Small intestine (tissue), 7 donors: ENCODE results near the gene LMNTD2. TPM values are rescaled to one million over a fixed set of nuclear protein-coding genes. Genes with fewer than 3 reads are reported as not detected.
A peak's percentile ranks its signal among the peaks of the same experiment; 100 is the strongest.
"Not testable (repeated sequence)": the region's sequence is repeated elsewhere in the genome, so short reads cannot be mapped to it uniquely, and the experiment has no call there.

Experiments used
- DNase-seq, 2 donors: peaks; one replicate each; pipeline versions ENCODE4 v3.0.0 to v3.0.0-alpha.2; 2013
- FAIRE-seq: peaks from 2 replicates; lab custom pipeline; 2012; peaks lifted over from hg19 to GRCh38; lab: Jason Lieb, UNC
- H3K27ac ChIP-seq, 3 donors: one replicate each; pipeline ENCODE4 v1.5.1; 2013; ENCODE audit warnings: low read length in 2 of 3, mild to moderate bottlenecking in 2 of 3, control low read depth in 1 of 3, inconsistent platforms in 1 of 3, low read depth in 1 of 3, moderate library complexity in 1 of 3
- H3K27me3 ChIP-seq, 3 donors: one replicate each; pipeline ENCODE4 v1.6.1; 2013; ENCODE audit warnings: low read length in 3 of 3, inconsistent platforms in 1 of 3; ENCODE audit not compliant: control insufficient read depth in 3 of 3, insufficient read depth in 3 of 3
- H3K36me3 ChIP-seq, 3 donors: one replicate each; pipeline ENCODE4 v1.6.1; 2013; ENCODE audit warnings: low read length in 3 of 3, inconsistent platforms in 1 of 3, low read depth in 1 of 3, mild to moderate bottlenecking in 1 of 3, moderate library complexity in 1 of 3; ENCODE audit not compliant: control insufficient read depth in 3 of 3, insufficient read depth in 2 of 3
- H3K4me1 ChIP-seq, 3 donors: one replicate each; pipeline ENCODE4 v1.6.1; 2013; ENCODE audit warnings: low read length in 2 of 3, inconsistent platforms in 1 of 3, low read depth in 1 of 3, mild to moderate bottlenecking in 1 of 3, moderate library complexity in 1 of 3; ENCODE audit not compliant: control insufficient read depth in 3 of 3, insufficient read depth in 2 of 3
- H3K4me3 ChIP-seq, 3 donors: one replicate each; pipeline ENCODE4 v1.5.1; 2013; ENCODE audit warnings: low read length in 3 of 3, control low read depth in 1 of 3, inconsistent platforms in 1 of 3, low read depth in 1 of 3, mild to moderate bottlenecking in 1 of 3, moderate library complexity in 1 of 3
- H3K9me3 ChIP-seq, 2 donors: one replicate each; pipeline ENCODE4 v1.6.1; 2013; ENCODE audit warnings: low read depth in 1 of 2, low read length in 1 of 2; ENCODE audit not compliant: control insufficient read depth in 2 of 2, insufficient read depth in 1 of 2
- whole genome bisulfite sequencing, 3 donors: extraction: QIAGEN DNeasy Blood & Tissue Kit; methylation state at CpG; one replicate each; pipeline ENCODE4 v1.1.7; 2013; 5-methylcytosine and 5-hydroxymethylcytosine counted together
- polyA plus RNA-seq, 4 donors: library from polyadenylated mRNA; stranded (reverse) in 3 of 4; unstranded in 1 of 4; fragments of 200-250 nt in 3 of 4; fragments of 120-200 nt in 1 of 4; gene quantifications; one replicate each; pipeline versions ENCODE4 v1.2.1 to v1.2.3, GENCODE V29; 2013
- donor health status: healthy with polysubstance abuse.
- donor health status: control.
- donor health status: control.
- donor health status: Bipolar disorder and iron deficiency.
- donor health status: healthy.

The LMNTD2 gene
- polyA plus RNA-seq, 4 donors = 4.7 to 26.4 (median 11.9) TPM

- Histone ChIP-seq H3K4me1 (no peaks in the 10 kb centered on the region), H3K27ac (no peak overlapping the region), H3K27me3 (no peaks in the 10 kb centered on the region), H3K4me3 (no peak overlapping the region), H3K36me3 (peaks cover 0 to 3% (median 0%) of the 10 kb centered on the region in 3 donors), H3K9me3 (peaks cover 0 to 34% of the 10 kb centered on the region in 2 donors)
- FAIRE-seq (no peak), DNase-seq (no peak)
- 87 to 93% (median 91%) methylated on average over 10 of the region's 10 CpGs for WGBS, 3 donors
These were observed 39.3 kb downstream of the LMNTD2 start for GRCh38 chr11:521177-521688.

GRCh38 chr11:520428-521176 is 39.9 kb downstream of the LMNTD2 start:
- Histone ChIP-seq H3K36me3 (peaks cover 0 to 3% (median 0%) of the 10 kb centered on the region in 3 donors), H3K4me3 (no peak overlapping the region), H3K4me1 (no peaks in the 10 kb centered on the region), H3K9me3 (peaks cover 0 to 37% of the 10 kb centered on the region in 2 donors), H3K27ac (no peak overlapping the region), H3K27me3 (no peaks in the 10 kb centered on the region)
- FAIRE-seq (no peak), DNase-seq (no peak)
- 93 to 94% (median 93%) methylated on average over 39 of the region's 39 CpGs for WGBS, 3 donors

- Histone ChIP-seq H3K9me3 (peaks cover 0 to 40% of the 10 kb centered on the region in 2 donors), H3K27ac (peak overlapping the region; percentile 24 to 83 (median 81)), H3K4me1 (no peaks in the 10 kb centered on the region), H3K27me3 (no peaks in the 10 kb centered on the region), H3K36me3 (peaks cover 0 to 19% (median 0%) of the 10 kb centered on the region in 3 donors), H3K4me3 (peak overlapping the region in 1 of 3 donors; percentile 27)
- DNase-seq (peak; percentile 93 to 97), FAIRE-seq (no peak)
- 6 to 11% (median 6%) methylated on average over 43 to 74 of the region's 74 CpGs for WGBS, 3 donors
These were observed 41.9 kb downstream of the LMNTD2 start for GRCh38 chr11:518463-519202.

GRCh38 chr11:516918-517685 is 43.4 kb downstream of the LMNTD2 start:
- H3K36me3 ChIP-seq = peaks cover 0 to 27% (median 0%) of the 10 kb centered on the region in 3 donors
- not testable (repeated sequence) for H3K27me3 ChIP-seq, H3K4me1 ChIP-seq, FAIRE-seq, DNase-seq, H3K27ac ChIP-seq, H3K4me3 ChIP-seq
- 95 to 97% (median 97%) methylated on average over 38 to 43 of the region's 43 CpGs for WGBS, 3 donors
- H3K9me3 ChIP-seq = peaks cover 0 to 40% of the 10 kb centered on the region in 2 donors

- Histone ChIP-seq H3K36me3 (peaks cover 0 to 32% (median under 1%) of the 10 kb centered on the region in 3 donors), H3K4me1 (no peaks in the 10 kb centered on the region), H3K27me3 (no peaks in the 10 kb centered on the region), H3K9me3 (peaks cover 0 to 39% of the 10 kb centered on the region in 2 donors), H3K4me3 (no peak overlapping the region), H3K27ac (no peak overlapping the region)
- DNase-seq = no peak
- no peak for FAIRE-seq
- 94 to 100% (median 98%) methylated on average over 4 of the region's 4 CpGs for WGBS, 3 donors
These were observed 44.1 kb downstream of the LMNTD2 start for GRCh38 chr11:516400-516799.

GRCh38 chr11:515131-515530 is 45.4 kb downstream of the LMNTD2 start:
- no peak for DNase-seq
- Histone ChIP-seq H3K36me3 (peaks cover 0 to 40% (median 3%) of the 10 kb centered on the region in 3 donors), H3K27ac (no peak overlapping the region), H3K4me3 (no peak overlapping the region), H3K4me1 (no peaks in the 10 kb centered on the region), H3K27me3 (no peaks in the 10 kb centered on the region), H3K9me3 (peaks cover 0 to 28% of the 10 kb centered on the region in 2 donors)
- 92 to 97% (median 96%) methylated on average over 6 of the region's 6 CpGs for WGBS, 3 donors
- FAIRE-seq = no peak

- H3K27ac ChIP-seq = no peak overlapping the region
- peaks cover 0 to 28% of the 10 kb centered on the region in 2 donors for H3K9me3 ChIP-seq
- 87 to 92% (median 91%) methylated on average over 10 of the region's 10 CpGs for WGBS, 3 donors
- peaks cover 0 to 45% (median 3%) of the 10 kb centered on the region in 3 donors for H3K36me3 ChIP-seq
- FAIRE-seq (no peak), DNase-seq (no peak)
- no peaks in the 10 kb centered on the region for H3K27me3 ChIP-seq
- H3K4me1 ChIP-seq = no peaks in the 10 kb centered on the region
- H3K4me3 ChIP-seq = no peak overlapping the region
These were observed 45.9 kb downstream of the LMNTD2 start for GRCh38 chr11:514606-515005.
